Measurements from ENCODE around the gene SMAD3.

GRCh38 chr15:67102599-67102929 is 37.2 kb downstream of the SMAD3 start:
- TF ChIP-seq REST (IDR thresholded peaks at IDR 0.05; ENCODE audit: borderline replicate concordance) (no peak), RAD21 (conservative IDR thresholded peaks at IDR 0.05) (no peak)

Data from neural cell (in vitro differentiated cells).